ENCODE results near the gene WDR20. TPM values are rescaled to one million over a fixed set of nuclear protein-coding genes. Genes with fewer than 3 reads are reported as not detected.
"Not testable (repeated sequence)": the region's sequence is repeated elsewhere in the genome, so short reads cannot be mapped to it uniquely, and the experiment has no call there.

The WDR20 gene
- polyA plus RNA-seq, 10 donors = 18.9 to 27.0 (median 23.9) TPM

GRCh38 chr14:102164965-102165364 lies 25.3 kb downstream of the WDR20 start:
- no peak for DNase-seq

GRCh38 chr14:102170061-102170460 lies 30.4 kb downstream of the WDR20 start:
- DNase-seq = no peak

DNA sequence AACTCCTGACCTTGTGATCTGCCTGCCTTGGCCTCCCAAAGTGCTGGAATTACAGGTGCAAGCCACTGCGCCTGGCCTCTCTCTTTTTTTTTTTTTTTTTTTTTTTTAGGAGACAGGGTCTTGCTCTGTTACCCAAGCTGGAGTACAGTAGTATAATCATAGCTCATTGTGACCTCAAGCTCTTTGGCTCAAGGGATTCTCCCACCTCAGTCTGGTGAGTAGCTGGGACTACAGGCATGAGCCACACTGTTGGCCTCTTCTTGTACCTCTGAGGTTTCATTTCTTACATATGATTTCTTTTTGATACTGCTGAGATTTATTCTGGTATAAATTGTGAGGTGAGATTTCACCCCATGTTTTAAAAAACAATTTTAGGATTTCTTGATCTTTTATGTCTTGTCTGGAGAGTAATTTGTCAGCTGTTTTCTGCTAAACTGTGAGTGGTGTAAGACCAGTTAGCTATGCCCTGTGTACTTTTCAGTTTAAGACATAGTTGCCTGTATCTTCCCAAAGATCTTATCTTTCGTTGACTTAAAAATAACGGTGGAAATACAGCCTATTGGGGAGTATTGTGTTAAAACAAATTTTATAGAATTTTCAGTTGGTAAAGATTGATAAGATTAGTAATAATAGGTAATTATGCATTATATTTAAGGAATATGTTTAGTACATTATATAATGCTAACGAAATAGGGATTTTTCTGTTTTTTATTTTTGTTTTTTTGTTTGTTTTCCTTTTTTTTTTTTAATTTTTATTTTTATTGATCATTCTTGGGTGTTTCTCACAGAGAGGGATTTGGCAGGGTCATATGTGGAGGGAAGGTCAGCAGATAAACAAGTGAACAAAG lies 31.7 kb downstream of the WDR20 start:
- DNase-seq = no peak

- not testable (repeated sequence) for DNase-seq
Measured at GRCh38 chr14:102172021-102172272, 32.2 kb downstream of the WDR20 start.

- not testable (repeated sequence) for DNase-seq
Measured at GRCh38 chr14:102172721-102173120, 33.0 kb downstream of the WDR20 start.

DNA sequence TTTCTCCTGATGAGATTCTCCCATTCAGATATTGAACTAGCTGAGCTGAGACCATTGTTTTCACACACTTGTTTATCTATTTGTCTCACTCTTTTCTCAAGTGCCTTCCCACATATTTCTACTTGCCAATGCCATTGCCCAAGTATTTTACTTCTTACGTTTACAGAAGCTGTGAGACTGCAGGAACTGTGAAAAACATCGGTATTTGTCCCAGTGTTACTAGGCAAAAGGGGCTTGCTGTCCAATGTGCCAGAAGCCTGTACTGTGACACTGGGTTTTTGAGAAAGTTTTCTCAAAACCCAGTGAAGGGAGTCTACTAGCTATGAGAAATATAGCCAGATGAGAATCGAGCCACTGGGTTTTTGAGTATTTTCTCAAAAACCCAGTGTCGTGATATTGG lies 37.5 kb downstream of the WDR20 start:
- DNase-seq = no peak

- no peak for DNase-seq
Measured at GRCh38 chr14:102178806-102179205, 39.1 kb downstream of the WDR20 start.

- DNase-seq = no peak
Measured at GRCh38 chr14:102180248-102180998, 40.7 kb downstream of the WDR20 start.

GRCh38 chr14:102181187-102181586 lies 41.5 kb downstream of the WDR20 start:
- DNase-seq = no peak

- DNase-seq = no peak
Measured at GRCh38 chr14:102182190-102182589, 42.5 kb downstream of the WDR20 start.

GRCh38 chr14:102182936-102183619 lies 43.4 kb downstream of the WDR20 start:
- no peak for DNase-seq

- DNase-seq = no peak
Measured at GRCh38 chr14:102183886-102184285, 44.2 kb downstream of the WDR20 start.

- DNase-seq = no peak
Measured at GRCh38 chr14:102184316-102185035, 44.8 kb downstream of the WDR20 start.

DNA sequence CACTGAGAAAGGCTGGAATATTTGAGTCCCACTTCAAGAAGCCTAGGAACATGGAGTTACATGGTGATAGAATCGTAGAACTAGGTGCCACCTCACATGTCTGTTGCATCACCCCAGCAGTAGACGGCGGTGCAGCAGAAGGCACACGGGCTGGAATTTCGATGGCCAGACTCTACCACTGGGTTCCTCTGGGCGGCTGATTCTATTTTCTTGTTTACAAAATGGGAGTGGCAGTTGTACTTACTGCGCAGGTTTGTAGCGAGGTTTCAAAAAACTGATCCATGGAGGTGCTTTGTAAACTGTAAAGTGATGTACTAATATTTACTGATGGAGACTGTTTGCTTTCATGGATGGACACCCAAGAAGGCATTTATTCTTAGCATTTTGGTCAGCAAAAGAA lies 45.7 kb downstream of the WDR20 start:
- DNase-seq = no peak

DNA sequence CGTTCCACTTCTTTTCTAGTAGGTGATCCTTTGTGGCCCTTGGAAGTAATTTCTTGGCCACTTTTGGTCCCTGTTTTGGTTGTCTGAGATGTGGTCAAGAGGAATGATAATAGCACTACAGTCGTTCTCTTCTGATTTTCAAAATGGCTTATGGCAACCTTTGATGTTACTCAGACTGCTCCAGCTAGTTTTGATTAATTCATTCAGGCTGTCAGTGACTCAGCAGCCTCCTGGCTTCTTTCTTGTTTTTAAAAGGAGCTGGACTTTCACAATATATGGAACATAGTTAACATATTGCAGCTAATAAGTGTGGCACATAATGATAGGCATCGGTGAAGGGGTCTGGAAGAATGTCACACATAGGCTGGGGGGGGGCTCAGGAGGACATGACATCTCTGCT lies 47.3 kb downstream of the WDR20 start:
- peak in 1 of 3 donors; percentile 62 for DNase-seq

GRCh38 chr14:102187568-102188001 lies 47.9 kb downstream of the WDR20 start:
- DNase-seq = no peak

- no peak for DNase-seq
Measured at GRCh38 chr14:102188187-102188586, 48.5 kb downstream of the WDR20 start.

DNA sequence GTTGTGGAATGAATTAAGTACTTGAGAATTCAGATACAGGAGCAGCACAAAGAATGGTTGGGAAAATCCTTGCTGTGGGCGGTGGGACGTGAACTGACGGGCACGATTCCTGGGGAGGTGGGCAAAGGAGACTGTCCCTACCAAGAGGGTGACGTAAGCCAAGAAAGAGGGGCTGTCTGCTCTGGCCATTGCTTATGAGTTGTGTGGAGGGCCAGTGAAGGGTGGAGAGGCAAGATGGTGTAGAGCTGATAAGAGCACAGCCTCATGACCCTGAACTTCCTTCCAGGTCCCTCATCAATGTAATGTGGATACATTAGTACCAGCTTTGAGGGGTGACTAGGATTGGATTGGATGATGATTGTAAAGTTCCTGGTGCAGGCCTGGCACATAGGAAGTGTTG lies 50.2 kb downstream of the WDR20 start:
- no peak for DNase-seq

GRCh38 chr14:102192840-102193502 lies 53.3 kb downstream of the WDR20 start:
- no peak for DNase-seq

DNA sequence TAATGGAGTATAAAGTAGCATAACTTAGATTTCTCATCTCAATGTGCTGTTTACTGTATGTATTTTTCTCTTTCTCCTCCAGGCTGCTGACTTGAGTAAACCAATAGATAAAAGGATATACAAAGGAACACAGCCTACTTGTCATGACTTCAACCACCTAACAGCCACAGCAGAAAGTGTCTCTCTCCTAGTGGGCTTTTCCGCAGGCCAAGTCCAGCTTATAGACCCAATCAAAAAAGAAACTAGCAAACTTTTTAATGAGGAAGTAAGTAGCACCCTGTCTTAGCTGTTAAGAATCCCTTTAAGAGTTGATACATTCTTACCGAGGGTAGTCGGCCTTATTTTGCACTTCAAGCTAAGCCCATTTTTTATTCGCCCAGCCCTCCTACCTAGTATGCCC lies 55.2 kb downstream of the WDR20 start:
- no peak for DNase-seq

- DNase-seq = peak in 2 of 3 donors; percentile 44 to 51
Measured at GRCh38 chr14:102195446-102195845, 55.7 kb downstream of the WDR20 start.
